UCSD-AML1 (cell line): ENCODE measurements around the gene GABRA5.

Experiments used
- DNase-seq: peaks from one replicate; lab custom pipeline; 2025; ENCODE audit not compliant: unreplicated experiment; lab: John Stamatoyannopoulos, UW

Gene GABRA5

GRCh38 chr15:26985050-26985449 lies 118.2 kb downstream of the GABRA5 start:
- DNase-seq = no peak

- no peak for DNase-seq
Measured at GRCh38 chr15:26996250-26996649, 129.4 kb downstream of the GABRA5 start.
